Superior temporal gyrus (tissue), 1 donor: ENCODE measurements around the gene KCNE4.

Source experiments
- DNase-seq: peaks from one replicate; pipeline ENCODE4 v3.0.0-alpha.2; 2016; ENCODE audit errors: extremely low spot score

The KCNE4 gene

GRCh38 chr2:223041527-223042109, 10.4 kb upstream of the KCNE4 start:
- no peak for DNase-seq

GRCh38 chr2:223042284-223042683, 9.7 kb upstream of the KCNE4 start:
- no peak for DNase-seq

- DNase-seq = no peak
Measured at GRCh38 chr2:223042704-223043118, 9.3 kb upstream of the KCNE4 start.

- DNase-seq = no peak
Measured at GRCh38 chr2:223043164-223043941, 8.6 kb upstream of the KCNE4 start.

- no peak for DNase-seq
Measured at GRCh38 chr2:223044092-223044836, 7.7 kb upstream of the KCNE4 start.

GRCh38 chr2:223044916-223045700, 6.9 kb upstream of the KCNE4 start:
- DNase-seq = no peak

GRCh38 chr2:223046470-223047040, 5.4 kb upstream of the KCNE4 start:
- DNase-seq = no peak

GRCh38 chr2:223047260-223047761, 4.7 kb upstream of the KCNE4 start:
- no peak for DNase-seq

GRCh38 chr2:223048519-223048918, 3.5 kb upstream of the KCNE4 start:
- no peak for DNase-seq

GRCh38 chr2:223049356-223049755, 2.6 kb upstream of the KCNE4 start:
- no peak for DNase-seq

- DNase-seq = no peak
Measured at GRCh38 chr2:223050188-223050587, 1.8 kb upstream of the KCNE4 start.

GRCh38 chr2:223050900-223051504, 988 bp upstream of the KCNE4 start:
- no peak for DNase-seq

GRCh38 chr2:223052548-223053483, 826 bp downstream of the KCNE4 start:
- no peak for DNase-seq

GRCh38 chr2:223053484-223054192, 1.6 kb downstream of the KCNE4 start:
- DNase-seq = no peak

GRCh38 chr2:223054193-223054781, 2.3 kb downstream of the KCNE4 start:
- DNase-seq = no peak

- DNase-seq = no peak
Measured at GRCh38 chr2:223055140-223055539, 3.1 kb downstream of the KCNE4 start.

GRCh38 chr2:223055836-223056235, 3.8 kb downstream of the KCNE4 start:
- DNase-seq = no peak

GRCh38 chr2:223056701-223057418, 4.9 kb downstream of the KCNE4 start:
- no peak for DNase-seq
